Mesendoderm (in vitro differentiated cells): ENCODE results near the gene SLC35G6.

ENCODE experiments used
- DNase-seq: peaks from one replicate; pipeline ENCODE4 v3.0.0; 2013
- H2AK5ac ChIP-seq: 2 replicates; pipeline ENCODE4 v1.6.1; 2013; ENCODE audit warnings: low read length, inconsistent platforms
- H2BK120ac ChIP-seq: 2 replicates; pipeline ENCODE4 v1.6.1; 2013; ENCODE audit warnings: low read depth, mild to moderate bottlenecking, low read length, moderate library complexity, mixed read lengths
- H2BK15ac ChIP-seq: replicated peaks from 2 replicates; pipeline ENCODE4 v1.6.1; 2013; ENCODE audit warnings: low read depth, mild to moderate bottlenecking, moderate library complexity
- H2BK5ac ChIP-seq: 2 replicates; pipeline ENCODE4 v1.6.1; 2013; ENCODE audit warnings: low read length, inconsistent platforms
- H3K18ac ChIP-seq: 2 replicates; pipeline ENCODE4 v1.6.1; 2013; ENCODE audit warnings: mild to moderate bottlenecking, low read length, mixed read lengths
- H3K23ac ChIP-seq: one replicate; pipeline ENCODE4 v1.6.1; 2013; ENCODE audit warnings: low read length
- H3K27ac ChIP-seq: 2 replicates; pipeline ENCODE4 v1.5.1; 2013; ENCODE audit warnings: low read depth, mild to moderate bottlenecking, inconsistent platforms, low read length, moderate library complexity
- H3K27me3 ChIP-seq: 2 replicates; pipeline ENCODE4 v1.6.1; 2013; ENCODE audit warnings: low read length, control low read depth, mild to moderate bottlenecking, inconsistent platforms; ENCODE audit not compliant: insufficient read depth, poor library complexity
- H3K36me3 ChIP-seq: 2 replicates; pipeline ENCODE4 v1.6.1; 2013; ENCODE audit warnings: low read length, inconsistent platforms; ENCODE audit not compliant: control insufficient read depth, insufficient read depth
- H3K4ac ChIP-seq: one replicate; pipeline ENCODE4 v1.6.1; 2013; ENCODE audit warnings: low read depth, mild to moderate bottlenecking, low read length, moderate library complexity
- H3K4me1 ChIP-seq: 2 replicates; pipeline ENCODE4 v1.6.1; 2013; ENCODE audit warnings: low read depth, low read length, inconsistent platforms; ENCODE audit not compliant: control insufficient read depth
- H3K4me2 ChIP-seq: 2 replicates; pipeline ENCODE4 v1.6.1; 2013; ENCODE audit warnings: low read length
- H3K4me3 ChIP-seq: 2 replicates; pipeline ENCODE4 v1.5.1; 2013; ENCODE audit warnings: mild to moderate bottlenecking, low read length
- H3K56ac ChIP-seq: one replicate; pipeline ENCODE4 v1.6.1; 2013; ENCODE audit warnings: low read length
- H3K79me1 ChIP-seq: 2 replicates; pipeline ENCODE4 v1.6.1; 2013; ENCODE audit warnings: low read length, inconsistent platforms
- H3K79me2 ChIP-seq: 2 replicates; pipeline ENCODE4 v1.6.1; 2013; ENCODE audit warnings: mild to moderate bottlenecking, low read length; ENCODE audit not compliant: control insufficient read depth, insufficient read depth
- H3K9ac ChIP-seq: 2 replicates; pipeline ENCODE4 v1.6.1; 2013; ENCODE audit warnings: low read length, inconsistent platforms
- H4K5ac ChIP-seq: one replicate; pipeline ENCODE4 v1.6.1; 2013; ENCODE audit warnings: low read length
- H4K8ac ChIP-seq: one replicate; pipeline ENCODE4 v1.6.1; 2013; ENCODE audit warnings: low read depth, mild to moderate bottlenecking, control low read depth, low read length, moderate library complexity
- whole genome bisulfite sequencing: extraction: QIAGEN DNeasy Blood & Tissue Kit; methylation state at CpG from one replicate; pipeline ENCODE4 v1.1.7; 2013; ENCODE audit warnings: low lambda C conversion rate, missing lambda C conversion rate; ENCODE audit not compliant: insufficient coverage; ENCODE audit errors: extremely low coverage; 5-methylcytosine and 5-hydroxymethylcytosine counted together

SLC35G6 gene

GRCh38 chr17:7493941-7494340 is 12.7 kb downstream of the SLC35G6 start:
- H3K9ac ChIP-seq: no peak overlapping the region
- WGBS: no CpG with 5 or more reads among the region's 3 CpGs

DNA sequence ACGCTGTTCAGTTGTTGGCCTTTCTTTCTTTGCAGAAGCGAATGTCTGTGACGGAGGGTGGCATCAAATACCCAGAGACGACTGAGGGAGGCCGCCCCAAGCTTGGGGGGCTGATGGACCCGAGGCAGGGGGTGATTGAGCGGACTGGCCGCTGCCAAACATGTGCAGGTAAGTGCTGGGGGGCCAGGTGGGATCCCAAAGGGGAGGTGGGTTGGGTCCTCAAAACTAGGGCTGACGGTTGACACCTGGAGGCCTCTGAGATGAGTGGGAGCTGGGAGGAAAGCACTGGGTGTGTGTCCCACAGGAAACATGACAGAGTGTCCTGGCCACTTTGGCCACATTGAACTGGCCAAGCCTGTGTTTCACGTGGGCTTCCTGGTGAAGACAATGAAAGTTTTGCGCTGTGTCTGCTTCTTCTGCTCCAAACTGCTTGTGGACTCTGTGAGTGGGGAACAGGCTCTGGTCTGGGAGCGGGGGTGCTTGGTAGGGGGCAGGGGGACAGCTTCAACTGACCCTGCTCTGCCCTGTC is 14.7 kb downstream of the SLC35G6 start:
- Histone ChIP-seq H3K36me3 (peaks cover 13% of the 10 kb centered on the region), H2BK5ac (no peak overlapping the region), H2BK15ac (no peak overlapping the region), H4K5ac (no peak overlapping the region), H3K79me1 (peaks cover 23% of the 10 kb centered on the region), H3K4me2 (no peak overlapping the region), H4K8ac (no peak overlapping the region), H3K27me3 (no peaks in the 10 kb centered on the region), H3K79me2 (peaks cover 41% of the 10 kb centered on the region), H2AK5ac (no peak overlapping the region), H3K4me3 (no peak overlapping the region), H3K4me1 (no peaks in the 10 kb centered on the region), H3K27ac (no peak overlapping the region), H3K56ac (no peak overlapping the region), H2BK120ac (no peak overlapping the region), H3K9ac (no peak overlapping the region), H3K23ac (no peak overlapping the region), H3K4ac (no peak overlapping the region), H3K18ac (no peak overlapping the region)
- no CpG with 5 or more reads among the region's 12 CpGs for WGBS
- DNase-seq: no peak

More at GRCh38 chr17:7493941-7494340, 12.7 kb downstream of the SLC35G6 start:
- Histone ChIP-seq H3K4ac (no peak overlapping the region), H3K79me2 (peaks cover 60% of the 10 kb centered on the region), H3K4me2 (no peak overlapping the region), H3K4me3 (no peak overlapping the region), H3K27me3 (no peaks in the 10 kb centered on the region), H3K4me1 (no peaks in the 10 kb centered on the region), H2AK5ac (no peak overlapping the region), H4K8ac (no peak overlapping the region), H2BK5ac (no peak overlapping the region), H3K79me1 (peaks cover 25% of the 10 kb centered on the region), H2BK15ac (no peak overlapping the region), H3K18ac (no peak overlapping the region), H3K23ac (no peak overlapping the region), H4K5ac (no peak overlapping the region), H3K56ac (no peak overlapping the region), H2BK120ac (no peak overlapping the region), H3K36me3 (peaks cover 11% of the 10 kb centered on the region), H3K27ac (no peak overlapping the region)
- no peak for DNase-seq

DNA sequence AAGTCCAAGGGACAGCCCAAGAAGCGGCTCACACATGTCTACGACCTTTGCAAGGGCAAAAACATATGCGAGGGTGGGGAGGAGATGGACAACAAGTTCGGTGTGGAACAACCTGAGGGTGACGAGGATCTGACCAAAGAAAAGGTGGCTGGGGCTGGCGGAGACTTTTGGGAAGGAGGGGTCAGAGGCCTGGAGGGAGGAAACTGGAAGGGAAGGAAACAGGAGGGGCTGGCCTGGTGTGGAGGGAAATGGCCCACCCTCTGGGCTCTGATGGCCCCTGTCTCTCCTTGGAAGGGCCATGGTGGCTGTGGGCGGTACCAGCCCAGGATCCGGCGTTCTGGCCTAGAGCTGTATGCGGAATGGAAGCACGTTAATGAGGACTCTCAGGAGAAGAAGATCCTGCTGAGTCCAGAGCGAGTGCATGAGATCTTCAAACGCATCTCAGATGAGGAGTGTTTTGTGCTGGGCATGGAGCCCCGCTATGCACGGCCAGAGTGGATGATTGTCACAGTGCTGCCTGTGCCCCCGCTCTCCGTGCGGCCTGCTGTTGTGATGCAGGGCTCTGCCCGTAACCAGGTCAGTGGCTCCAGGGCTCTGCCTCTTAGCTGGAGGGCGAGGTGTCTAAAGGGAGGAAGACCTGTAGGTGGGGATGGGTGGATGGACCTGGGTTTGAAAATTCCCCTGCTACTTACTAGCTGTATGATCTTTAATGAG is 15.4 kb downstream of the SLC35G6 start:
- WGBS: no CpG with 5 or more reads among the region's 20 CpGs
- H3K9ac ChIP-seq: no peak overlapping the region

GRCh38 chr17:7497228-7497627 is 16.0 kb downstream of the SLC35G6 start:
- Histone ChIP-seq H3K9ac (no peak overlapping the region), H3K18ac (no peak overlapping the region), H3K56ac (no peak overlapping the region), H3K4me3 (no peak overlapping the region), H3K79me2 (peaks cover 29% of the 10 kb centered on the region), H2BK120ac (no peak overlapping the region), H3K4ac (no peak overlapping the region), H3K27ac (no peak overlapping the region), H4K8ac (no peak overlapping the region), H3K79me1 (peaks cover 18% of the 10 kb centered on the region), H2BK15ac (no peak overlapping the region), H3K4me2 (no peak overlapping the region), H2AK5ac (no peak overlapping the region), H3K27me3 (no peaks in the 10 kb centered on the region), H3K36me3 (peaks cover 18% of the 10 kb centered on the region), H2BK5ac (no peak overlapping the region), H4K5ac (no peak overlapping the region), H3K23ac (no peak overlapping the region), H3K4me1 (no peaks in the 10 kb centered on the region)
- WGBS: no CpG with 5 or more reads among the region's 10 CpGs
- DNase-seq: no peak

More for the DNA sequence above, 15.4 kb downstream of the SLC35G6 start:
- Histone ChIP-seq H3K79me1 (peaks cover 21% of the 10 kb centered on the region), H3K27me3 (no peaks in the 10 kb centered on the region), H2BK5ac (no peak overlapping the region), H4K8ac (no peak overlapping the region), H3K4me1 (no peaks in the 10 kb centered on the region), H3K4me3 (no peak overlapping the region), H3K56ac (no peak overlapping the region), H3K23ac (no peak overlapping the region), H2AK5ac (no peak overlapping the region), H3K4me2 (no peak overlapping the region), H2BK120ac (no peak overlapping the region), H2BK15ac (no peak overlapping the region), H3K4ac (no peak overlapping the region), H3K18ac (no peak overlapping the region), H3K79me2 (peaks cover 35% of the 10 kb centered on the region), H3K36me3 (peaks cover 17% of the 10 kb centered on the region), H4K5ac (no peak overlapping the region), H3K27ac (no peak overlapping the region)
- no peak for DNase-seq

DNA sequence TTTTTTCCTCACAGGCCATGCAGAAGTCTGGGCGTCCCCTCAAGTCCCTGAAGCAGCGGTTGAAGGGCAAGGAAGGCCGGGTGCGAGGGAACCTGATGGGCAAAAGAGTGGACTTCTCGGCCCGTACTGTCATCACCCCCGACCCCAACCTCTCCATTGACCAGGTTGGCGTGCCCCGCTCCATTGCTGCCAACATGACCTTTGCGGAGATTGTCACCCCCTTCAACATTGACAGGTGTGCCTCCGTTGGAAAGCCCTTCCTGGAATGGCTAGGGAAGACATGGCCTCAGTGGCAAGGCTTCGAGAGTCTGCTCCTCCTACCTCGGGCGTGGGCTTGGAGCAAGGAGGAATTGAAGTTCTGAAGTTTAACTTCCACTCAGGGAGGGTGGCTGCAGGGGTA is 16.4 kb downstream of the SLC35G6 start:
- Histone ChIP-seq H3K9ac (no peak overlapping the region), H4K5ac (no peak overlapping the region), H3K27ac (no peak overlapping the region), H3K36me3 (peaks cover 18% of the 10 kb centered on the region), H3K79me2 (peaks cover 25% of the 10 kb centered on the region), H4K8ac (no peak overlapping the region), H3K4me1 (no peaks in the 10 kb centered on the region), H2BK5ac (no peak overlapping the region), H3K4me3 (no peak overlapping the region), H3K4me2 (no peak overlapping the region), H3K79me1 (peaks cover 16% of the 10 kb centered on the region), H3K56ac (no peak overlapping the region), H2BK15ac (no peak overlapping the region), H3K27me3 (no peaks in the 10 kb centered on the region), H3K4ac (no peak overlapping the region), H3K23ac (no peak overlapping the region), H3K18ac (no peak overlapping the region), H2BK120ac (no peak overlapping the region), H2AK5ac (no peak overlapping the region)
- WGBS: no CpG with 5 or more reads among the region's 14 CpGs
- no peak for DNase-seq
